ENCODE results near the gene CSPG4. TPM values are rescaled to one million over a fixed set of nuclear protein-coding genes. Genes with fewer than 3 reads are reported as not detected.

The CSPG4 gene
- total and polyA plus RNA-seq, 2 donors (not counting 3 experiments of a cell fraction or from before 2014, with no cell fraction given): not detected

DNA sequence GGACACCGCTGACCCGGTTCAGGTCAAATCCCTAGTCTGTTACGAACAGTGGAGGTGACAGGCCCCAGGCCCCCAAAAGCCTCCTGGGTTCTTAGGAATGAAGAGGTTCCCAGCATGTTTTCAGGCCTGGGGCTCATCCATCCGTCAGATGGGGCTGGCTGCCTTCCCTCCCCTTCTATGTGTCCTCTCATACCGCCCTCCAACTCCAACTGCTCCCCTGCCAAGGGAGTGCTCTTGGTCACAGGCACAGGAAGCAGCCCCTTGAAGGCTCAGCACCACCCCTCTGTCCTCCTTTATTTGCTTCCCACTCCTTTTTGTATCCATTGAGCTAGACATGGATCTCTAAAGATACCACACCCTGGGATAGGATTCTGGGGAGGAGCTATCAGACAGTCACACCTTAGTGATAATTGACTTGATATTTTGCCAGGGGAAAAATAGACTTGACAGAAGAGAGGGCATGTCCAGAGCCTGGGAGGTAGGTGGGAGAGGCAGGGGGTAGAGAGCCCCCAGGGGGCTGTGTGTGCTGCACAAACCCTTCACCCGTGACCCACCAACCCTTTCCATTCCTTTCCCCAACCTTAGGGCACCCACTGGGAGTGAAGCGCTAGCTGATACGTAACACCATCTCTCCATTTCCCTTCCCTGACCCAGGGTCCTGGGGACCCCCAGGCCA lies 10.7 kb upstream of the CSPG4 start:
- H3K4me3 ChIP-seq (replicated peaks in 1 of 3; ENCODE audit: insufficient read depth in 1 of 3, low read depth in 1 of 3, low read length in 3 of 3): no peak overlapping the region
- no peaks in the 10 kb centered on the region for H3K36me3 ChIP-seq (ENCODE audit: control insufficient read depth in 2 of 2, extremely low read depth in 1 of 2, insufficient read depth in 2 of 2, low read length in 2 of 2)
- peaks cover 10% of the 10 kb centered on the region in 2 experiments for H3K27me3 ChIP-seq (ENCODE audit: control insufficient read depth in 2 of 2, insufficient read depth in 2 of 2, low read length in 2 of 2)
- ChIA-PET POLR2A (interaction anchor here (0.6 kb wide), 1 partner anchor 20 kb away, joined by 3 read pairs; no protein-coding TSS in a partner anchor), CTCF (interaction anchor here (0.6 to 2.0 kb wide), 10 partner anchors 10 to 427 kb away, joined by 3 to 19 read pairs (median 4); no protein-coding TSS in a partner anchor)
- H4K20me1 ChIP-seq (replicated peaks; ENCODE audit: control insufficient read depth, extremely low read depth, insufficient read depth, low read length): no peaks in the 10 kb centered on the region
- H3K4me1 ChIP-seq (ENCODE audit: control insufficient read depth, extremely low read depth, insufficient read depth, low read length): no peaks in the 10 kb centered on the region
- H3K9me1 ChIP-seq (replicated peaks; ENCODE audit: control insufficient read depth, extremely low read depth, insufficient read depth, low read length): no peaks in the 10 kb centered on the region
- peak overlapping the region; percentile 14 for H3K9ac ChIP-seq (replicated peaks; ENCODE audit: extremely low read depth, insufficient read depth, low read length)
- H3K27ac ChIP-seq (ENCODE audit: insufficient read depth, low read depth, low read length): no peak overlapping the region
- FAIRE-seq (no peak), DNase-seq (ENCODE audit: low read depth, low spot score) (no peak)
- no peaks in the 10 kb centered on the region for H3K9me3 ChIP-seq (replicated peaks; ENCODE audit: control insufficient read depth, insufficient read depth, low read length)
- no peak overlapping the region for H2AFZ ChIP-seq (ENCODE audit: low read depth, low read length)
- no TSS peak for BruUV-seq (replicated peaks)
- dilution Hi-C loops (cut with MboI; ENCODE audit: extremely low pct_ligation_motif_present, low sequenced_read_pairs) (no loop called here), intact Hi-C loops (cut with micrococcal nuclease) (no loop called here)
- H3K4me2 ChIP-seq (ENCODE audit: insufficient read depth, low read length): no peak overlapping the region
- TF ChIP-seq POLR2A (IDR thresholded peaks at IDR 0.05; ENCODE audit: low read depth, low read length): no peak
- TF ChIP-seq EZH2 (IDR thresholded peaks at IDR 0.05; ENCODE audit: borderline replicate concordance, low read depth, low read length, severe bottlenecking): no peak
- TF ChIP-seq FOS (IDR thresholded peaks at IDR 0.05; ENCODE audit: borderline replicate concordance, insufficient read depth, low read length): no peak
- TF ChIP-seq MYC (IDR thresholded peaks at IDR 0.05; ENCODE audit: low read depth, low read length): no peak
- TF ChIP-seq JUN (IDR thresholded peaks at IDR 0.05; ENCODE audit: borderline replicate concordance, insufficient read depth, insufficient read length, low read depth): no peak
- TF ChIP-seq CTCF (IDR thresholded peaks at IDR 0.05; ENCODE audit: extremely low read depth in 1 of 2, insufficient read depth in 1 of 2, low read depth in 1 of 2, low read length in 2 of 2): no peak
- TF ChIP-seq MAX (IDR thresholded peaks at IDR 0.05; ENCODE audit: insufficient read depth, insufficient read length): no peak
- no peak for TF ChIP-seq GATA2 (IDR thresholded peaks at IDR 0.05; ENCODE audit: insufficient read depth, insufficient read length, low read depth, low read length)
- no peak for TF ChIP-seq POLR2AphosphoS5 (IDR thresholded peaks at IDR 0.05; ENCODE audit: insufficient read depth, low read depth, low read length)
- H3K79me2 ChIP-seq (ENCODE audit: control insufficient read depth, insufficient read depth, low read length): no peaks in the 10 kb centered on the region
